Measurements from ENCODE around the gene POP4. TPM values are rescaled to one million over a fixed set of nuclear protein-coding genes. Genes with fewer than 3 reads are reported as not detected.

Gene POP4
- total RNA-seq, 1 donor from 2014 or later = 60.6 TPM

DNA sequence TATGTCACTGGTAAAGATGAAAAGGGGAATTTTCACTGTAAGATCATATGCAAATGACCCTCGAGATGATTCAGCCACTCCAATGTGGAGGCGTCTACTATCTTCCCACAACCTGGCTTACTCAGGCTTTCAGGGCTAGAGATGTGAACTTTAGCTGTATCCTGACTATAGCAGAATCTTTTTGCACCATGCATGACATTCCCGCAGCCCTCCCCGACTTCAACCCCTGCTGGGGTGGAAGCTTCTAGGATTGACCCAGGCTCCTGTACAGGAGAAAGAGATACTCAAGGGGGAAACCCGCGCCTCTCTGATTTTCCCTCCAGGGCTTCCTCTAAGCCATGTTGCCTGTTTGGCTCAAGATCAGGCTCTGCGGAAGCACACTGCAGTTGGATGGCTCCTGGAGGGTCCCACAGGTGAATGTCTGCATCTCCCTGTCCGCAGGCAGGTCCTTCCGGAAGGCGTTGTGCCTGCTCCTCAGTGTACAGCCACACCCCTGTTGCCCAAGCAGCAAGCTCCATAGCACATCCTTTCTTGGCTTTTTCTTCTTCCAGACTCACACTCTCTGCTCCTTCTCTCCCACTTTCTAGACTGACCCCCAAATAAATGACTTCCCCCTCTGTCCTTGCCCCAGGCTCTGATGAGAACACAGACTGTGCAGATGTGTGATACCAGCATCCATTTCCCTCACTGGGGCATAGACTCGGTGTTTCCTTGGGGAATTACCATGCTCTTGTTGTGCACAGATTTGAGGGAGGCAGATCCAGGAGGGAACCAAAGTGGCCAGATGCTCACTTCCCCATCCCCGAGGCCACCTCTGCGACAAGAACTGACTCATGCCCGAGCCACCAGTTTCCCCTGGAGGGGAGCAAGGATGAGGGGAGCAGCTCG lies 29.1 kb upstream of the POP4 start:
- H2AFZ ChIP-seq (ENCODE audit: low read depth, low read length) = no peak overlapping the region
- H3K27ac ChIP-seq (ENCODE audit: low read depth, low read length) = no peak overlapping the region
- no peaks in the 10 kb centered on the region for H4K20me1 ChIP-seq (ENCODE audit: insufficient read depth, low read length)
- H3K36me3 Mint-ChIP-seq (ENCODE audit: low read depth, unreplicated experiment) = no peaks in the 10 kb centered on the region
- no peak for FAIRE-seq
- H3K9me3 ChIP-seq (ENCODE audit: insufficient read depth, low read depth, low read length) = peaks cover 3% of the 10 kb centered on the region
- H3K27me3 ChIP-seq (ENCODE audit: insufficient read depth, low read length) = peaks cover 2% of the 10 kb centered on the region
- H3K27ac Mint-ChIP-seq (ENCODE audit: unreplicated experiment) = no peak overlapping the region
- no peak overlapping the region for H3K9ac ChIP-seq (ENCODE audit: low read length)
- no peak overlapping the region for H3K4me3 ChIP-seq (ENCODE audit: insufficient read depth, low read depth, low read length)
- no peak overlapping the region for H3K4me2 ChIP-seq (ENCODE audit: low read length)
- no peaks in the 10 kb centered on the region for H3K4me1 ChIP-seq (ENCODE audit: insufficient read depth, low read length)
- no peaks in the 10 kb centered on the region for H3K79me2 ChIP-seq (ENCODE audit: insufficient read depth, low read length)
- H3K4me3 Mint-ChIP-seq (ENCODE audit: unreplicated experiment) = no peak overlapping the region
- no peaks in the 10 kb centered on the region for H3K9me3 Mint-ChIP-seq (ENCODE audit: unreplicated experiment)
- peak; percentile 18 for DNase-seq (ENCODE audit: low read depth)
- H3K36me3 ChIP-seq (ENCODE audit: insufficient read depth, low read length) = no peaks in the 10 kb centered on the region
- H3K27me3 Mint-ChIP-seq (ENCODE audit: low read depth, unreplicated experiment) = peaks cover 48% of the 10 kb centered on the region
- no peak for TF ChIP-seq EZH2 (IDR thresholded peaks at IDR 0.05; ENCODE audit: insufficient read depth, low read length)
- TF ChIP-seq, protein P1, sequence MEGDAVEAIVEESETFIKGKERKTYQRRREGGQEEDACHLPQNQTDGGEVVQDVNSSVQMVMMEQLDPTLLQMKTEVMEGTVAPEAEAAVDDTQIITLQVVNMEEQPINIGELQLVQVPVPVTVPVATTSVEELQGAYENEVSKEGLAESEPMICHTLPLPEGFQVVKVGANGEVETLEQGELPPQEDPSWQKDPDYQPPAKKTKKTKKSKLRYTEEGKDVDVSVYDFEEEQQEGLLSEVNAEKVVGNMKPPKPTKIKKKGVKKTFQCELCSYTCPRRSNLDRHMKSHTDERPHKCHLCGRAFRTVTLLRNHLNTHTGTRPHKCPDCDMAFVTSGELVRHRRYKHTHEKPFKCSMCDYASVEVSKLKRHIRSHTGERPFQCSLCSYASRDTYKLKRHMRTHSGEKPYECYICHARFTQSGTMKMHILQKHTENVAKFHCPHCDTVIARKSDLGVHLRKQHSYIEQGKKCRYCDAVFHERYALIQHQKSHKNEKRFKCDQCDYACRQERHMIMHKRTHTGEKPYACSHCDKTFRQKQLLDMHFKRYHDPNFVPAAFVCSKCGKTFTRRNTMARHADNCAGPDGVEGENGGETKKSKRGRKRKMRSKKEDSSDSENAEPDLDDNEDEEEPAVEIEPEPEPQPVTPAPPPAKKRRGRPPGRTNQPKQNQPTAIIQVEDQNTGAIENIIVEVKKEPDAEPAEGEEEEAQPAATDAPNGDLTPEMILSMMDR (IDR thresholded peaks at IDR 0.05; ENCODE audit: insufficient read depth, low read depth, low read length) = no peak
- peaks cover 15% of the 10 kb centered on the region for H3K4me1 Mint-ChIP-seq (ENCODE audit: low read depth, unreplicated experiment)

DNA sequence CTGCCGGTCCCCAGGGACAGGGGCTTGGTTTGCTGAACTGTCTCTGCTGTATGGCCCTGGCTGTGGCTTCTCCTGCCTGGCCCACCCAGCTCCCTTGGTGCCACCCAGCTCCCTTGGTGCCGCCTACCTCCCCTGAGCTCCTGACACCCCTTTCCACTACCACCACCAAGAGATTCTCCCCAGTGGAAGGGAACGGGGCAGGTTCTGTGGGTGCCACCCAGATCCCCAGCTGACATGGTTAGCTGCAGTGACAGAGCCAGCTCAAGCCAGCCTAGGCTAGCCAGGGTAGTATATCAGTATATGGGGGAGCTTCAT lies 28.5 kb upstream of the POP4 start:
- H3K9me3 ChIP-seq (ENCODE audit: insufficient read depth, low read depth, low read length) = peaks cover 3% of the 10 kb centered on the region
- Mint-ChIP-seq H3K4me1 (ENCODE audit: low read depth, unreplicated experiment) (peaks cover 15% of the 10 kb centered on the region), H3K27ac (ENCODE audit: unreplicated experiment) (no peak overlapping the region), H3K9me3 (ENCODE audit: unreplicated experiment) (no peaks in the 10 kb centered on the region), H3K4me3 (ENCODE audit: unreplicated experiment) (no peak overlapping the region), H3K36me3 (ENCODE audit: low read depth, unreplicated experiment) (no peaks in the 10 kb centered on the region), H3K27me3 (ENCODE audit: low read depth, unreplicated experiment) (peaks cover 42% of the 10 kb centered on the region)
- peaks cover 2% of the 10 kb centered on the region for H3K27me3 ChIP-seq (ENCODE audit: insufficient read depth, low read length)
- no peaks in the 10 kb centered on the region for H3K36me3 ChIP-seq (ENCODE audit: insufficient read depth, low read length)
- H3K9ac ChIP-seq (ENCODE audit: low read length) = no peak overlapping the region
- no peak overlapping the region for H3K4me2 ChIP-seq (ENCODE audit: low read length)
- no peak overlapping the region for H3K27ac ChIP-seq (ENCODE audit: low read depth, low read length)
- H3K4me3 ChIP-seq (ENCODE audit: insufficient read depth, low read depth, low read length) = no peak overlapping the region
- no peaks in the 10 kb centered on the region for H3K4me1 ChIP-seq (ENCODE audit: insufficient read depth, low read length)
- no peaks in the 10 kb centered on the region for H4K20me1 ChIP-seq (ENCODE audit: insufficient read depth, low read length)
- TF ChIP-seq EZH2 (IDR thresholded peaks at IDR 0.05; ENCODE audit: insufficient read depth, low read length) = no peak
- TF ChIP-seq, protein P1 (IDR thresholded peaks at IDR 0.05; ENCODE audit: insufficient read depth, low read depth, low read length) = no peak
- no peaks in the 10 kb centered on the region for H3K79me2 ChIP-seq (ENCODE audit: insufficient read depth, low read length)
- DNase-seq (ENCODE audit: low read depth) = no peak
- FAIRE-seq = no peak
- no peak overlapping the region for H2AFZ ChIP-seq (ENCODE audit: low read depth, low read length)

DNA sequence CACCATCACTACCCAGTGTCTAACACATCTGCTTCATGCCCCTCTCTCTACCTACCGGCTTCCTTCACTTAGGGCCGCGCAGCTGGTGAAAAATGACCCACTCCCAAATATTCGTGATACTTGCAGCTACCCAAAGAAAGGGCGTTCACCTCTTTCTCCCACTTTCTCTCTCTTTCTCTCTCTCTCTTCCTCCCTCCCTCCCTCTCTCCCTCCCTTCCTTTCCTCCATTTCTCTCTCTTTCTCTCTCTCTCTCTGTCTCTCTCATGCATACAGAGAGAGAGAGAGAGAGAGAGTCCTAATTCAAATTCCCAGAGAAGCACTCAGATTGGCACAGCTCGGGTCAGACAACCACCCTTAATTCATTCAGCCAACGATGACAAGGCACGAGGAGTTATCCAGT lies 27.7 kb upstream of the POP4 start:
- no peak for TF ChIP-seq EZH2 (IDR thresholded peaks at IDR 0.05; ENCODE audit: insufficient read depth, low read length)
- TF ChIP-seq, protein P1 (IDR thresholded peaks at IDR 0.05; ENCODE audit: insufficient read depth, low read depth, low read length) = no peak
- Mint-ChIP-seq H3K9me3 (ENCODE audit: unreplicated experiment) (no peaks in the 10 kb centered on the region), H3K4me3 (ENCODE audit: unreplicated experiment) (no peak overlapping the region), H3K36me3 (ENCODE audit: low read depth, unreplicated experiment) (no peaks in the 10 kb centered on the region), H3K27ac (ENCODE audit: unreplicated experiment) (no peak overlapping the region), H3K4me1 (ENCODE audit: low read depth, unreplicated experiment) (peaks cover 19% of the 10 kb centered on the region), H3K27me3 (ENCODE audit: low read depth, unreplicated experiment) (peaks cover 42% of the 10 kb centered on the region)
- peaks cover 4% of the 10 kb centered on the region for H3K4me1 ChIP-seq (ENCODE audit: insufficient read depth, low read length)
- H3K4me2 ChIP-seq (ENCODE audit: low read length) = no peak overlapping the region
- H4K20me1 ChIP-seq (ENCODE audit: insufficient read depth, low read length) = no peaks in the 10 kb centered on the region
- H3K79me2 ChIP-seq (ENCODE audit: insufficient read depth, low read length) = no peaks in the 10 kb centered on the region
- FAIRE-seq (no peak), DNase-seq (ENCODE audit: low read depth) (no peak)
- no peak overlapping the region for H2AFZ ChIP-seq (ENCODE audit: low read depth, low read length)
- no peak overlapping the region for H3K9ac ChIP-seq (ENCODE audit: low read length)
- peaks cover 2% of the 10 kb centered on the region for H3K27me3 ChIP-seq (ENCODE audit: insufficient read depth, low read length)
- no peaks in the 10 kb centered on the region for H3K36me3 ChIP-seq (ENCODE audit: insufficient read depth, low read length)
- no peak overlapping the region for H3K27ac ChIP-seq (ENCODE audit: low read depth, low read length)
- no peak overlapping the region for H3K4me3 ChIP-seq (ENCODE audit: insufficient read depth, low read depth, low read length)
- H3K9me3 ChIP-seq (ENCODE audit: insufficient read depth, low read depth, low read length) = peaks cover 3% of the 10 kb centered on the region
